Measurements from ENCODE around the gene TRABD2B. TPM values are rescaled to one million over a fixed set of nuclear protein-coding genes. Genes with fewer than 3 reads are reported as not detected.

The TRABD2B gene
- total RNA-seq, 1 experiment from 2014 or later = 10.3 TPM

DNA sequence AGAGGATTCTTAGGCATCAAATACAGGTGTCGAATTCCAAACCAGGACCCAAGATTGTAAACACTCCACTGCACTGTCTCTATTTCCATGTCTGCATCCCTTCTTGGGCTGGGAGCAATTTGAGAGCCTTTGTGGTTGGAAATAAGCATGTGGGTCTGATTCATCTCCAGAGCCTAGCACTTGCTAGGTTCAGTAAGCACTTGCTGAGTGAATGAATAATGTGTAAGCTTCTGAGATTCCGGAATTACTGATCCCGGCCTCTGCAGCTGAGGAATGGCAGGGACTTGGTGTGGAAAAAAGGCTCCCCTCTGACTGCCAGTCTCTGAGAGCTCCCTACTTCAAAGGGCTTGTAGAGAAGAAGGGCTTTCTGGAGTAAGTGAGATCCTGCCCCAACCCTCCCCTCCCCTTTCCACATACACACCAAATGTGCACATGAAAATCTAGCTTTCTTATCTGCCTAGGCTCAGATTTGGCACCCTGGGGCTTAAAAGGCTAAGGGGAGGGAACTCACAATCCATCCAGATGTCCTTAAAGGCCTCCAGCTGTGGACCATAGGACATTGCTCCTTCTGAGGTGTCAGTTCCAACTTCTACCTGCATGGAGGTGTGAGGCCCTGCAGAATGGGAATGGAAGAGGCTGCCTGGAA lies 39.6 kb upstream of the TRABD2B start:
- ChIA-PET CTCF (interaction anchor here (0.9 kb wide), 1 partner anchor 57 kb away, joined by 3 read pairs; no protein-coding TSS in a partner anchor), POLR2A (no interaction called here)
- peaks cover 5% of the 10 kb centered on the region; the same call in 1 of the 2 replicates for H3K9me3 Mint-ChIP-seq
- no peak for DNase-seq (ENCODE audit: low spot score)
- peaks cover 46% of the 10 kb centered on the region for H3K27me3 Mint-ChIP-seq (ENCODE audit: low read depth)
- no peak for ATAC-seq
- TF ChIP-seq FOXJ3 (CRISPR knock-in tag; IDR thresholded peaks at IDR 0.05; ENCODE audit: borderline replicate concordance) = no peak
- no peak for TF ChIP-seq ETV6 (CRISPR knock-in tag; IDR thresholded peaks at IDR 0.05)
- TF ChIP-seq CBFB (CRISPR knock-in tag; IDR thresholded peaks at IDR 0.05; ENCODE audit: low read depth) = no peak
- H3K4me1 Mint-ChIP-seq = peaks cover 28% of the 10 kb centered on the region
- H3K4me3 Mint-ChIP-seq = no peak overlapping the region
- H3K27ac Mint-ChIP-seq = no peak overlapping the region
- no peaks in the 10 kb centered on the region for H3K36me3 Mint-ChIP-seq

DNA sequence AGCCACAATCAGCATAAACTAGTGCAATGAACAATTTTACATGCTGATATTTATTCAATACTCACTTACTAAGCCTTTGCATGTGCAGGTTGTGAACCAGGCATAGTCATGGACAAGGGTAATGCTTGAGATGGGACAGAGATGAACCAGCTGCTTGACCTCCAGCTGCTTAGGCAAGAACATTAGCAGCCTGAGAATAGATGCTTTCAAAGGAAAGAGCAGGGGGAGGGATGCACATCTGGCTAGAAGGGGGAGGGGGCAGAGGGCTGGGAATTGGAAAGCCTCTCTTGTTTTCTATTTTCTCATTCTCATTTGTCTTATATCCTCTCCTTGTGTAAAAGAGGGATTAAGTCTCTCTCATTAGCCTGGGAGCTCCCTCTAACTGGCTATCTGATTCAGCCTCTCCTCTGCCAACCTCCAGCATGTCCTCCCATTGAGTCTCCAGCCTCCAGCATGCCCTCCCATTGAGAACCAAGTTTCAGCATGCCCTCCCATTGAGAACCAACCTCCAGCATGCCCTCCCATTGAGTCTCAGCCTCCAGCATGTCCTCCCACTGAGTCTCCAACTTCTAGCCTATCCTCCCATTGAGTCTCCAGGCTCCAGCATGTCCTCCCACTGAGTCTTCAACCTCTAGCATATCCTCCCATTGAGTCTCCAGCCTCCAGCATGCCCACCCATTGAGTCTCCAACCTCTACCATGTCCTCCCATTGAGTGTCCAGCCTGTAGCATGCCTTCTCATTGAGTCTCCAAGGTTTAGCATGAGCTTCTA lies 38.4 kb upstream of the TRABD2B start:
- ChIA-PET CTCF (interaction anchor here (0.8 to 1.3 kb wide), 2 partner anchors 25 to 38 kb away, joined by 3 to 5 read pairs; partner anchors contain the start of gene TRABD2B), POLR2A (no interaction called here)
- TF ChIP-seq FOXK1 (CRISPR knock-in tag; IDR thresholded peaks at IDR 0.05) (no peak), MYBL2 (CRISPR knock-in tag; IDR thresholded peaks at IDR 0.05) (no peak), ZNF416 (CRISPR knock-in tag; IDR thresholded peaks at IDR 0.05) (no peak)
- TF ChIP-seq, protein P1, sequence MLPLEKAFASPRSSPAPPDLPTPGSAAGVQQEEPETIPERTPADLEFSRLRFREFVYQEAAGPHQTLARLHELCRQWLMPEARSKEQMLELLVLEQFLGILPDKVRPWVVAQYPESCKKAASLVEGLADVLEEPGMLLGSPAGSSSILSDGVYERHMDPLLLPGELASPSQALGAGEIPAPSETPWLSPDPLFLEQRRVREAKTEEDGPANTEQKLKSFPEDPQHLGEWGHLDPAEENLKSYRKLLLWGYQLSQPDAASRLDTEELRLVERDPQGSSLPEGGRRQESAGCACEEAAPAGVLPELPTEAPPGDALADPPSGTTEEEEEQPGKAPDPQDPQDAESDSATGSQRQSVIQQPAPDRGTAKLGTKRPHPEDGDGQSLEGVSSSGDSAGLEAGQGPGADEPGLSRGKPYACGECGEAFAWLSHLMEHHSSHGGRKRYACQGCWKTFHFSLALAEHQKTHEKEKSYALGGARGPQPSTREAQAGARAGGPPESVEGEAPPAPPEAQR (CRISPR knock-in tag; IDR thresholded peaks at IDR 0.05) = no peak
- peaks cover 24% of the 10 kb centered on the region for H3K4me1 Mint-ChIP-seq
- H3K36me3 Mint-ChIP-seq = no peaks in the 10 kb centered on the region
- peaks cover 5% of the 10 kb centered on the region; the same call in 1 of the 2 replicates for H3K9me3 Mint-ChIP-seq
- H3K27ac Mint-ChIP-seq = no peak overlapping the region
- no peak overlapping the region for H3K4me3 Mint-ChIP-seq
- peaks cover 37% of the 10 kb centered on the region for H3K27me3 Mint-ChIP-seq (ENCODE audit: low read depth)
- ATAC-seq = no peak
- no peak for DNase-seq (ENCODE audit: low spot score)

DNA sequence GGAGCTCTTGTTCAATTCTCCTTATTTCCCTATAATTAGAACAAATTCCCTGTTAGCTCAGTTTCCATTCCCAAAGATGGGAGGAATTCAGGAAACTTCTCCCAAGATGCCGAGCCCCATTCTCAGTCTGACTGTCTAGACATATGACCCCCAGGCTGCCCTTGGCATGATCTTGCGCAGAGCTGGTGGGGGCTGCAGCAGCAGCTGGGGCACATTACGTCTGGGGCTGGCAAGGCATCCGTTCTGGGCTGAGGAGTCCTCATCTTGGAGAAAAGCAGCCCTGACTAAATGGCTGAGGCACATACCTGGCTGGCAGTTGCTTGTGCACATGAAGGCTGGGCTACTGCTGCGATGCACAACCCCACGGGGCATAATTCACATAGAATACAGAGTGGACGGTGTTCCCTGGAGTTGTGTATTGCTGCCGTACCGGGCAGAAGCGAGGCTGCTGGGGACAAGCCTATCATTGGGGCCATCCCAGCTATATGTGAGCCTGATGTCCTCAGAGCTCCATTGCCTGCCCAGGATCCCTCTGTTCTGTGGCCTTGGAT lies 36.4 kb upstream of the TRABD2B start:
- Mint-ChIP-seq H3K36me3 (no peaks in the 10 kb centered on the region), H3K27me3 (ENCODE audit: low read depth) (peaks cover 31% of the 10 kb centered on the region), H3K9me3 (peaks cover 5% of the 10 kb centered on the region; the same call in 1 of the 2 replicates), H3K4me3 (no peak overlapping the region), H3K27ac (no peak overlapping the region), H3K4me1 (peaks cover 22% of the 10 kb centered on the region)
- no peak for ATAC-seq
- TF ChIP-seq ZNF317 (CRISPR knock-in tag; IDR thresholded peaks at IDR 0.05; ENCODE audit: borderline replicate concordance, low read depth) (no peak), JUN (CRISPR knock-in tag; IDR thresholded peaks at IDR 0.05) (no peak), ZNF219 (CRISPR knock-in tag; IDR thresholded peaks at IDR 0.05; ENCODE audit: borderline replicate concordance) (no peak), PRRX2 (CRISPR knock-in tag; IDR thresholded peaks at IDR 0.05) (no peak), IRF2 (CRISPR knock-in tag; IDR thresholded peaks at IDR 0.05; ENCODE audit: borderline replicate concordance, low read depth) (no peak), NFYB (CRISPR knock-in tag; conservative IDR thresholded peaks at IDR 0.05; ENCODE audit: low read depth) (no peak), NFE2L1 (CRISPR knock-in tag; IDR thresholded peaks at IDR 0.05) (no peak)
- DNase-seq (ENCODE audit: low spot score) = no peak
- ChIA-PET CTCF (interaction anchor here (1.2 to 2.4 kb wide), 3 partner anchors 27 to 307 kb away, joined by 3 to 8 read pairs (median 3); partner anchors contain the start of gene TRABD2B), POLR2A (no interaction called here)

DNA sequence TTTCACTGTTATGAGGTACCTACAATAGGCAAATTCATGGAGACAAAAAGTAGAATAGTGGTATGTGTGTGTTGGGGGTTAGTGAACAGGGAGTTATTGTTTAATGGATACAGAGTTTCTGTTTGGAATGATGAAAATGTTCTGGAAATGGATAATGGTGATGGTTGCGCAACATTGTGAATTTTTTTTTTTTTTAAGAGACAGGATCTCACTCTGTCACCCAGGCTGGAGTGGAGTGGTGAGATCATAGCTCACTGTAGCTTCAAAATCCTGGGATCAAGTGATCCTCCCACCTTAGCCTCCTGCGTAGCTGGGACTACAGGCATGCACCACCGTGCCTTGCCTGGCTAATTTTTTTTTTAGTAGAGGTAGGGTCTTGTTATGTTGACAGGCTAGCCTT lies 34.5 kb upstream of the TRABD2B start:
- CTCF ChIA-PET = interaction anchor here (2.4 kb wide), 1 partner anchor 29 kb away, joined by 8 read pairs; no protein-coding TSS in a partner anchor
- H3K9me3 Mint-ChIP-seq = peaks cover 5% of the 10 kb centered on the region; the same call in 1 of the 2 replicates
- ATAC-seq = no peak
- peaks cover 37% of the 10 kb centered on the region for H3K27me3 Mint-ChIP-seq (ENCODE audit: low read depth)
- peaks cover 38% of the 10 kb centered on the region for H3K4me1 Mint-ChIP-seq
- POLR2A ChIA-PET = interaction anchor here (0.7 kb wide), 1 partner anchor 29 kb away, joined by 3 read pairs; no protein-coding TSS in a partner anchor
- no peak overlapping the region for H3K4me3 Mint-ChIP-seq
- no peaks in the 10 kb centered on the region for H3K36me3 Mint-ChIP-seq
- no peak for TF ChIP-seq FOXK1 (CRISPR knock-in tag; IDR thresholded peaks at IDR 0.05)
- TF ChIP-seq, protein P2, sequence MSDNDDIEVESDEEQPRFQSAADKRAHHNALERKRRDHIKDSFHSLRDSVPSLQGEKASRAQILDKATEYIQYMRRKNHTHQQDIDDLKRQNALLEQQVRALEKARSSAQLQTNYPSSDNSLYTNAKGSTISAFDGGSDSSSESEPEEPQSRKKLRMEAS (CRISPR knock-in tag; IDR thresholded peaks at IDR 0.05) = no peak
- no peak for TF ChIP-seq RELA (CRISPR knock-in tag; IDR thresholded peaks at IDR 0.05; ENCODE audit: borderline replicate concordance)
- TF ChIP-seq, protein P3, sequence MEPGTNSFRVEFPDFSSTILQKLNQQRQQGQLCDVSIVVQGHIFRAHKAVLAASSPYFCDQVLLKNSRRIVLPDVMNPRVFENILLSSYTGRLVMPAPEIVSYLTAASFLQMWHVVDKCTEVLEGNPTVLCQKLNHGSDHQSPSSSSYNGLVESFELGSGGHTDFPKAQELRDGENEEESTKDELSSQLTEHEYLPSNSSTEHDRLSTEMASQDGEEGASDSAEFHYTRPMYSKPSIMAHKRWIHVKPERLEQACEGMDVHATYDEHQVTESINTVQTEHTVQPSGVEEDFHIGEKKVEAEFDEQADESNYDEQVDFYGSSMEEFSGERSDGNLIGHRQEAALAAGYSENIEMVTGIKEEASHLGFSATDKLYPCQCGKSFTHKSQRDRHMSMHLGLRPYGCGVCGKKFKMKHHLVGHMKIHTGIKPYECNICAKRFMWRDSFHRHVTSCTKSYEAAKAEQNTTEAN (CRISPR knock-in tag; IDR thresholded peaks at IDR 0.05) = no peak
- TF ChIP-seq MXD4 (CRISPR knock-in tag; IDR thresholded peaks at IDR 0.05; ENCODE audit: borderline replicate concordance) = no peak
- DNase-seq (ENCODE audit: low spot score) = no peak
- H3K27ac Mint-ChIP-seq = no peak overlapping the region

Data from WTC11 (cell line).